Hepatic stellate cell (primary cell): Measurements from ENCODE around the gene MYOM1.

Experiments
- DNase-seq: peaks from one replicate; pipeline ENCODE4 v3.0.0; 2011; ENCODE audit warnings: low spot score

MYOM1 gene

GRCh38 chr18:3150274-3150673, 69.5 kb downstream of the MYOM1 start:
- DNase-seq: no peak

GRCh38 chr18:3148930-3149535, 70.7 kb downstream of the MYOM1 start:
- peak; percentile 21 for DNase-seq

DNA sequence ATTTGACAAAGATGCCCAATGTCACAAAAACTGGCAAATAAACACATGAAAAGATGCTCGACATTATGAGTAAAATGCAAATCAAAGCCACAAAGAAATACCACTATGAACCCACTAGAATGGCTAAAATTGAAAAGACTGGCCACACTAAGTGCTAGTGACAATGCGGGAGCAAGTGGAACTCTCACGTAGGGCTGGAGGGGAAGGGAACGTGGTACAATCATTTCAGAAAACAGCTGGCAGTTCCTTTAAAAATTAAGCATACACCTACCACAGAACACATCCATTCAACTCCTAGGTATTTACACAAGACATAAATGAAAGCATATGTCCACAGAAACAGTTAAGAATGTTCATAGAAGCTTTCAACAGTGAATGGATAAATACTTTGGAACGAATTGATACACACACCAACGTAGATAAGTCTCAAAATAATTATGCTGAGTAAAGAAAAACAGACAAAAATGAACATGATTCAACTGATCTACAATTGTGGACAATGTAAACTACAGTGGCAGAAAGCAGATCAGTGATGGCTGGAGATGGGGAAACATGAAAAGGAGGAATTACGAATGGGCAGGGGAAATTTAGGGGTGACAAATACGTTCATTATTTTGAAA, 71.7 kb downstream of the MYOM1 start:
- DNase-seq: no peak

DNA sequence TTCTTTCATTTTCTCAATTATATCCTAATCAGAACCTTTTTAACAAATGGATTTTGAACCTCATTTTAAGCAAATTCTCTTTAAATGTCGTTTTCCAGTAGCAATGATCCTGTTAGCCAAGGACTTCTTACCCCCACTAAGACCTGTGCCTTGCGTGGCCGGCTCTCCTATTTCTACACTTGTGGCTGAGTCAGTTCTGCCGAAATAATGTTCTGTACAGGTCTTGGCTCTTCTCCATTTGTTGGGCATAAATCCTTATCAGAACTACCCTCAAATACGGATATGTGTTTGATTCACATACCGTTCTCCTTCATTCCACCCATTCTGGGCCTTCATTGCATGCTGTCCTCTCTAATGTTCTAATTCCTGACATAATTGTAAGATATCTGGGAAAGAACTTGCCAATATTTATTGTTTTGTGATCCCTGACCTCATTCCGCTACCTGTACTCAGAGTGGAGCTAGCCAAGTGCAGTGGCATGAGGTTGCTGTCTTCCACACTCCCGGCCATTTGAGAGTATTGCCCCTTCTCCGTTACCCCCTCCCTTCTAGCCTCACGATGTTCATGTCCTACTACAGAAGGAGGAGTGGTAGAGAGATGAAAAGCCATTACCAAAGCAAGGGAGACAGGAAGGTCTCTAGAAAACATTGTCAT, 78.7 kb downstream of the MYOM1 start:
- DNase-seq: no peak

DNA sequence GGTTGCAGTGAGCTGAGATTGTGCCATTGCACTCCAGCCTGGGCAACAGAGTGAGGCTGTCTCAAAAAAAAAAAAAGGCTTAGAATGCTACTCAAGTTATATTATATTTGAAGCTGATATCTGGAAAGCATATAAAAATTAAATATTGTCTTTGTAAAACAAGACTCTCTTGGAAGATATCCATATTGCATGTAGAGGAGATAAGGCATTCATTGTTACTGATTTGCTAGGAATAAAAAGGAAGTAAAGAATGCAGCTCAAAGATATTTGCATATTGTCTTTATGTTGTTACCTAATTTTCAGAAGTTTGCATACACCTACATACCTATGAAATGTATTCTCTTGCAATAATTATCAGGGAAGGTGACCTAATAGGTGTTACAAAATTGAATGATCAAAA, 79.4 kb downstream of the MYOM1 start:
- DNase-seq: no peak

- DNase-seq: no peak
Measured at GRCh38 chr18:3139406-3139805, 80.4 kb downstream of the MYOM1 start.

GRCh38 chr18:3138274-3138975, 81.3 kb downstream of the MYOM1 start:
- no peak for DNase-seq

DNA sequence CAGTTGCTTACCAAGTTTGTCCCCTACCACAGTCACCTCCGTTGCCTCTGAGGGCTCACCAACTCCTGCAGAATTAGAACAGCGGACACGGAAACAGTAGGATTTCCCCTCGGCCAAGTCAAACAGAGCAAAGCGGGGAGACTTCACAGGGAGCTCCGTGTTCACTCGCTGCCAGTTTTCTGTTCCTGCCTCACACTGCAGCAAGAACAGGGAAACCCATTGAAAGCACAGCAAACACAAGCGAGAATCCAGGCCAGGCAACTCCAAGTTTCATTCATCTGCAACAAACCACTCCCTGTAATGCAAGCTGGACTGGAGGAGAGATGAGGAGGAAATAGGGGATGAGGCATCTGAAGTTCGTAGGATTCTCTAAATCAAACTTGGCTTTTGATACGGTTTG, 84.2 kb downstream of the MYOM1 start:
- no peak for DNase-seq

GRCh38 chr18:3132700-3133099, 87.1 kb downstream of the MYOM1 start:
- DNase-seq: no peak

DNA sequence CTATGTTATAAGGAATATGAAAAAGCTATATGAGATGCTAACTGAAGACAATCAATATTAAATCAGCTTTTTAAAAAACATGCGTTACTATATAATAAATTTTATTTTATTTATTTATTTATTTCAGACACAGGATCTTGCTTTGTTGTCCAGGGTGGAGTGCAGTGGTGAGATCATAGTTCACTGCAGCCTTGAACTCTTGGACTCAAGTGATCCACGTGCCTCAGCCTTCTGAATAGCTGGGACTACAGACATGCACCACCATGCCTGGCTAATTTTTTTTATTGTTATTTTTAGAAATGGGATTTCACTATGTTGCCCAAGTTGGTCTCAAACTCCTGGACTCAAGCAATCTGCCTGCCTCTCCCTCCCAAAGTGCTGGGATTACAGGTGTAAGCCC, 89.4 kb downstream of the MYOM1 start:
- DNase-seq: no peak

- peak; percentile 73 for DNase-seq
Measured at GRCh38 chr18:3129053-3129864, 90.5 kb downstream of the MYOM1 start.

GRCh38 chr18:3126457-3127097, 93.2 kb downstream of the MYOM1 start:
- DNase-seq: no peak

DNA sequence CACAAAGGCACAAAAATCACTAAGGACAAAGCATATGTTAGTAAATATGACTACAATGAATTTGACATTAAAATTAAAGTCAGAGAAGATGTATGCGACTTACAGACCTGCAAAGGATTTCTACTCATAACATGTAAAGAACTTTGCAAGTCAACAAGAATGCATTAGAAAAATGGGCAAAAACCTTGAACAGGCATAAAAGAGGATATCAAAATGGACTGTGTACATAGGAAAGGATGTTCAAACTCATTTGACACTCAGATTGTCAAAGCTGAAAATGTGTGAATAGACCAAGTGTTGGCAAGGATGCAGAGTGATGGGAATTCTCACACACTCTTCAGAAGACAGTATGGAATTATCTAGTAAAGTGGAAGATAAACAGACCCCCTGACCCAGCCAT, 94.9 kb downstream of the MYOM1 start:
- no peak for DNase-seq

DNA sequence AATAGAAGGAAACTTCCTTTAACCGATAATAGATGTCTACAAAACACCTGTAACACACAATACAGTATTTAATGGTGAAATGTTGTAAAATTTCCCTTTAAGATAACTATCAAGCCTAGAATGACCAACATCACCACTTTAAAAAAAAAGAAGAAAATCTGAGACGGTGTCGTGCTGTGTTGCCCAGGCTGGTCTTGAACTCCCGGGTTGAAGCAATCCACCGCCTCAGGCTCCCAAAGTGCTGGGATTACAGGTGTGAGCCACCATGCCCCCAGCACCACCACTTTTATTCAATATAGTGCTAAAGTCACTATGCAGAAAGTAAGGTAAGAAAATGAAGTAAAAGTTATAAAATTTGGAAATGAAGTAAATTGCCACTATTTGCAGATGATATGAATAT, 96.9 kb downstream of the MYOM1 start:
- DNase-seq: no peak

DNA sequence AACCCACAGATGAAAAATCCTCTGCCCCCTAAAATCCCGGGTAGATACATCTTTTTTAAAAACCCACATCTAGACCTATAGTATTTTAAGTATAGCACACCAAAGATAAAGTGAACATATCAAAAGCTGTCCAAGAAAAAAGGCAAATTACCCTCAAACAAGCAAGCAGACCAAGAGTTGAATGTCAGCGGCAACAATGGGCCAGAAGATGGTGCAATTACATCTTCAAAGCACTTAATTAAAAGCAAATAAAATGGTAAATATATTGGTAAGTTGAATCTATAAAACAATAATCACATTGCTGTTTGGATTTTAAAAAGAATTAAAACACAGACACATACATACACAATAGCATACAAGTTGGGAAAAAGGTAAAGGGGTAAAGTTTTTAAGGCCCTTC, 98.5 kb downstream of the MYOM1 start:
- DNase-seq: no peak

- no peak for DNase-seq
Measured at GRCh38 chr18:3120356-3120755, 99.4 kb downstream of the MYOM1 start.

DNA sequence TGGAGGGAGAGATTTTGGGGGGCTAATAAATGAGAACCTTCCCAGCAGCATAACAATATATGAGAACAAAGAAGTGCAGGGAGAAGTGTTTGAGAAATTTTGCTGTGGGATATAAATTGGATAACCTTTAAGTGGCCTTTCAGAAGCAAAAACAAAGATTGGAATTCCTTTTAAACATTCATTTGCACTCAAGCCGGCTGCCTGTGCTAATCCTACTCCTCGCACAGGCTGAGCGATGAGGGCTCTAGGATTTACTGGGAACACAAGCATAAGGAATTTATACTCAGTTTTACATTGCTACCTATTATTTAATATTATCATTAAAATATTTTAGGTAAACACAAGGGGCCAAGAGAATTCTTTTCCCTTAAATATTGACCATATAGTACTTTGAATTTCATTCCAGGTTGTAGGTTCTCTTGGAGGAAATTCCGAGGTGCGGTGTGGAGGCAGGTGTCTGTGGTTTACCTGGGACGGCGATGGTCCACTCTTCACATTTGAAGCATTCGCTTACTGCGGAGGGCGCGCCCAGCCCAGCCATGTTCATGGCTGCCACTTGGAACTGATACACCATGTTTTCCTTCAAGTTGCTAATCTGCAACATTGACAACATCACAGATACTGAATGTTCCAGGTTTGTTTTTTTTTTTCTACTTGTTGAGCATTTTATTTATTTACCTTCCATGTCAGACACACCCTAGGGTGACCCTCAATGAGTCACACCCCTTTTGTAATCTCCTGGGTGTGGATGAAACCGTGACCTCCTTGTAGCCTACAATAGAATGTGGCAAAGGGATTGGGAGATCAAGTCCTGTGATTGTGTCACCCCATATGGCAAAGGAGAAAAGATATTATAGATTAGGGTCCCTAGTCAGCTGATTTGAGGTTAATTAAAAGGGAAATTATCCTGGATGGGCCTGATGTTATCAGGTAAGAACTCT, 100.1 kb downstream of the MYOM1 start:
- DNase-seq: no peak

DNA sequence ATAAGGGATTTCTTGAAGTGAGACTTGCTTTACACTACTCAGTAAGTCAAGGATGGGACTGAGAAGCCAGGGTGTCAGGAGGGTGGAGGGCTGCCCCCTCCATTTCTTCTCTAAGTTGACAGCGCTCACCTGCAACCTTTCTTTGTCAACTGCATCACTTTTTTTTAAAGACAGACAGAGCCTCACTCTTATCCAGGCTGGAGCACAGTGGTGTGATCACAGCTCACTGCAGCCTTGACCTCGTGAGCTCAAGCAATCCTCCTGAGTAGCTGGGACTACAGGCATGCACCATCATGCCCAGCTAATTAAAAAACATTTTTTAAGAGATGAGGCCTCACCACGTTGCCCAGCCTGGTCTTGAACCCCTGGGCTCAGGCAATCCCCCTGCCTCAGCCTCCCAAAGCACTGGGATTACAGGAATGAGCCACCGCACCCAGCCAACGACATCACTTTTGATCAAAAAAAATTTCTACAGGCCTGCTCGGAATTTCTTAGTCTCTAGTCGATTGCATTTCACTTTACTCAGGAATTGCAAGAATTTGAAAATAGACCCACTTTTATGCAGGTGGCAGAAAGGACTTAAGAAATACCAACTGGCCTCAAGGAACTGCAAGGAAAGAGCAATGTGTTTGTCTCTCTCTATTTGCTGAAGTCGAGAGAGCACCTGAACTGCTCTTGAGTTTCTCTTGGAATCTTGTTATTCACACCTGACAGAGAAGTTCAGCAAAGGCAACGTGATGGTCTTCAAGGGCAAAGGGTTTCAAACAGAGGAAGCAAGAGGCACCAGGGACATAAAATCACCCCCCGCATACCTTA, 101.4 kb downstream of the MYOM1 start:
- DNase-seq: no peak

DNA sequence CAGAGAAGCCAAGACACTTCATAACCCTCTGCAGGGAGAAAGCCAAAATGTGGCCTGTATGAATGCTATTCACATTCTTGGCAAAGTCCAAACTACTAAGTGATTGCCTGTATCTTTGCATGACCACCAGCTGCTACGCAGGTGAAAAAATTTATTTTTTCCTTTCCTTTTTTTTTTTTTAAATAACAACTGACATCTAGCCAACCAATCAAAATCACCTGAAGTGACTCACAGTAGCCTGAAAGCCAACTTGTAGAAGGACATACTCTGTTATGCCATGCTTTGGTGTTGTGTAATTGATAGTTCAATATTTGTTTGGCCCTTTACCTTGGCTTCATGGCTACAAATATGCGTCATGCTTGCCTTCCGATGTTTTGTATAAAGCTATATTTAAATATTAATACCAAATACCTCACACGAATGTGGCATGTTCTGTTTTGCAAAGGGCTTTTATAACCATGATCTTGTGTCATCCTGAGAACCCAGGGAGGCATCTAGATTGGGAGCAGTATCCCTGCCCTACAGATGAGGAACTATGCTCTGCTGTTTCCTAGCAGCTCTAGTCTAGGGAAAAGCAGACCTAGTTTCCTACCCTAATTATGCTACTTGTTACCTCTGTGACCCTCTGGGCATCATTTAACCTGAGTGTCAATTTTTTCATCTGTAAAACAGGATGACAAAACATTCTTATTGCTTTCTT, 102.1 kb downstream of the MYOM1 start:
- DNase-seq: no peak
